ENCODE data around the gene LRRC15. TPM values are rescaled to one million over a fixed set of nuclear protein-coding genes. Genes with fewer than 3 reads are reported as not detected.

LRRC15 gene
- total RNA-seq, 4 donors from 2014 or later: 5.6 to 23.7 (median 9.6) TPM; not detected in 1

DNA sequence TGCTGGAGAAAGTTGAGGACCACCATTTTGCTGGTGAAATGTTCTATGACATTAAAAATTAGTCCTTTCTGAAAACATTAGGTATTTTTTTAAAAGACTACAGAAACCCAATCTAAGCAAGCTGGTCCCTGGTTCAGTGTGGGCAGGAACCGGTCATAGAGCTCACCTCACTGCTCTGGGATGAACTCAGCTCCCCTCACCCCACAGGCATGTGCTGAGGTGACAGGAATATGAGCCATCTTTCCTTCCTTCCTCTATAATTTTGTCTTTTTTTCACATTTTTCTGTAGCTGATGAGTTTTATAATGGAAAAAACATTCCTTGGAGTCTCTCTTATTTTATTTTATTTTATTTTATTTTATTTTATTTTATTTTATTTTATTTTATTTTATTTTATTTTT, 8.2 kb upstream of the LRRC15 start:
- Histone ChIP-seq H3K4me3 (no peak overlapping the region), H3K9me3 (no peaks in the 10 kb centered on the region), H3K36me3 (no peaks in the 10 kb centered on the region), H3K27me3 (peaks cover 17% of the 10 kb centered on the region), H3K4me1 (peaks cover 4% of the 10 kb centered on the region), H3K27ac (no peak overlapping the region)
- DNase-seq (ENCODE audit: low spot score in 2 of 2): no peak
- no peak for TF ChIP-seq POLR2AphosphoS5 (IDR thresholded peaks at IDR 0.05)
- no peak for TF ChIP-seq CTCF (IDR thresholded peaks at IDR 0.05)
- TF ChIP-seq EP300 (IDR thresholded peaks at IDR 0.05): no peak
- no peak for TF ChIP-seq POLR2A (IDR thresholded peaks at IDR 0.05)
- 75% methylated on average over 1 of the region's 1 CpG for WGBS

- Histone ChIP-seq H3K9me3 (no peaks in the 10 kb centered on the region), H3K36me3 (no peaks in the 10 kb centered on the region), H3K4me3 (no peak overlapping the region), H3K4me1 (no peaks in the 10 kb centered on the region), H3K27me3 (peaks cover 8% of the 10 kb centered on the region), H3K27ac (no peak overlapping the region)
- WGBS: 85% methylated on average over 10 of the region's 10 CpGs
- DNase-seq (ENCODE audit: low spot score in 2 of 2): no peak
- no peak for TF ChIP-seq POLR2AphosphoS5 (IDR thresholded peaks at IDR 0.05)
- no peak for TF ChIP-seq EP300 (IDR thresholded peaks at IDR 0.05)
- TF ChIP-seq CTCF (IDR thresholded peaks at IDR 0.05): no peak
- TF ChIP-seq POLR2A (IDR thresholded peaks at IDR 0.05): no peak
Observed at GRCh38 chr3:194376241-194376560, 6.7 kb upstream of the LRRC15 start.

DNA sequence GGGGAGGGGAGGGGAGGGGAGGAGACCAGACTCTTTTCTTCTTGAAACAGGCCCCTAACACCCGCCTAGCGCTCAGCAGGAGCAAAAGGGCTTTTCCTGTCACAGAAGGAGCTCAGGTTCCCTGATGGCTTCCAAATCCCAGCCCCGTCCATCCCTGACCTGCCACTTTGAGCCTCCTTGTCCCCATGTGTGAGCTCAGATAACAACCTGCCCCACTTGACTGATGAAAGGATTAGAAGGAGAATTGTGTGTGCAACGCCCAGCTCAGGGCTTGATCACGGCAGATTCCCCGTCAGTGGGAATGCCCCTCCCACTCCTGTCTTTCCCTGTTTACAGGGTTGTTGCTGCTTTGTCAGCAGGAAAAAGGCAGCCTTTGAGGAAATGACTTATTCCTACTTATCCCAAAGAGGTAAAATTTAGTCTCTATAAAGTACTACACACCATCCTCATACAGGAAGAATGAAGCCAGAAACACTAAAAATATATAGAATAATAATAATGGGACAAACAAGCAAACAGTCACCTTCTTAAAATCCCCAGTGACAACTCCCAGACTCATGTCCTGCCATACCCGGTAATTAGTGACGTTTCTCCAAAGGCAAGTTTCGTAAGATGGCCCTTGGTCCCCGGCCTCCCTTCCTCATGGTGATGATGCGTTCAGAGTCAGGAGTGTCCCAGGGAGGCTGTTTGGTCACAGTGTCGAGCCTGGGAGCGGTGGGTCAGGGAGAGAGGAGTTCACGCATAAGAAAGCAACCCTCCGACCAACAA, 6.1 kb upstream of the LRRC15 start:
- Histone ChIP-seq H3K4me3 (no peak overlapping the region), H3K36me3 (no peaks in the 10 kb centered on the region), H3K4me1 (no peaks in the 10 kb centered on the region), H3K27me3 (peaks cover 7% of the 10 kb centered on the region), H3K27ac (no peak overlapping the region), H3K9me3 (no peaks in the 10 kb centered on the region)
- WGBS: 51% methylated on average over 13 of the region's 15 CpGs
- no peak for TF ChIP-seq CTCF (IDR thresholded peaks at IDR 0.05)
- TF ChIP-seq POLR2AphosphoS5 (IDR thresholded peaks at IDR 0.05): no peak
- TF ChIP-seq EP300 (IDR thresholded peaks at IDR 0.05): no peak
- TF ChIP-seq POLR2A (IDR thresholded peaks at IDR 0.05): no peak
- no peak for DNase-seq (ENCODE audit: low spot score in 2 of 2)

GRCh38 chr3:194374935-194375334, 5.4 kb upstream of the LRRC15 start:
- H3K4me1 ChIP-seq: no peaks in the 10 kb centered on the region
- no peaks in the 10 kb centered on the region for H3K9me3 ChIP-seq
- peaks cover 1% of the 10 kb centered on the region for H3K27me3 ChIP-seq
- DNase-seq (ENCODE audit: low spot score in 2 of 2): no peak
- H3K4me3 ChIP-seq: no peak overlapping the region
- no peaks in the 10 kb centered on the region for H3K36me3 ChIP-seq
- no peak overlapping the region for H3K27ac ChIP-seq
- no peak for TF ChIP-seq CTCF (IDR thresholded peaks at IDR 0.05)
- no peak for TF ChIP-seq EP300 (IDR thresholded peaks at IDR 0.05)
- TF ChIP-seq POLR2AphosphoS5 (IDR thresholded peaks at IDR 0.05): no peak
- TF ChIP-seq POLR2A (IDR thresholded peaks at IDR 0.05): no peak
- 87% methylated on average over 10 of the region's 10 CpGs for WGBS

- TF ChIP-seq CTCF (IDR thresholded peaks at IDR 0.05): no peak
- TF ChIP-seq POLR2A (IDR thresholded peaks at IDR 0.05): no peak
- no peak for TF ChIP-seq EP300 (IDR thresholded peaks at IDR 0.05)
- no peak for TF ChIP-seq POLR2AphosphoS5 (IDR thresholded peaks at IDR 0.05)
- 77% methylated on average over 8 of the region's 8 CpGs for WGBS
- H3K36me3 ChIP-seq: no peaks in the 10 kb centered on the region
Observed at GRCh38 chr3:194373899-194374298, 4.4 kb upstream of the LRRC15 start.

More at GRCh38 chr3:194373899-194374298, 4.4 kb upstream of the LRRC15 start:
- Histone ChIP-seq H3K27me3 (peaks cover 5% of the 10 kb centered on the region), H3K27ac (no peak overlapping the region), H3K4me1 (no peaks in the 10 kb centered on the region), H3K9me3 (no peaks in the 10 kb centered on the region), H3K4me3 (no peak overlapping the region)
- DNase-seq (ENCODE audit: low spot score in 2 of 2): no peak

Measured in suprapubic skin (tissue), 4 donors.